GM23248 (cell line): ENCODE data around the gene RRAS. TPM values are rescaled to one million over a fixed set of nuclear protein-coding genes. Genes with fewer than 3 reads are reported as not detected.

Experiments used
- DNase-seq: peaks from one replicate; pipeline ENCODE4 v3.0.0-alpha.2; 2015
- H2AFZ ChIP-seq: fragments of 200-600 bp; sonication (generic); 2 replicates; pipeline ENCODE4 v1.6.1; 2016; ENCODE audit warnings: antibody characterized with exemption
- H3F3A ChIP-seq: fragments of 200-600 bp; sonication (generic); 2 replicates; pipeline ENCODE4 v1.6.1; 2016; ENCODE audit warnings: mild to moderate bottlenecking, antibody characterized with exemption, mixed run types; ENCODE audit not compliant: insufficient read depth
- H3K27ac ChIP-seq: fragments of 200-600 bp; sonication (generic); 2 replicates; pipeline ENCODE4 v1.5.1; 2016; ENCODE audit warnings: mild to moderate bottlenecking
- H3K27me3 ChIP-seq: fragments of 200-600 bp; sonication (generic); replicated peaks from 2 replicates; pipeline ENCODE4 v1.6.1; 2016; ENCODE audit warnings: mild to moderate bottlenecking; ENCODE audit not compliant: insufficient read depth
- H3K36me3 ChIP-seq: fragments of 200-600 bp; sonication (generic); 2 replicates; pipeline ENCODE4 v1.6.1; 2016; ENCODE audit warnings: low read depth, mild to moderate bottlenecking
- H3K4me1 ChIP-seq: fragments of 200-600 bp; sonication (generic); 2 replicates; pipeline ENCODE4 v1.6.1; 2016; ENCODE audit warnings: mild to moderate bottlenecking; ENCODE audit not compliant: insufficient read depth
- H3K4me2 ChIP-seq: fragments of 200-600 bp; sonication (generic); one replicate; pipeline ENCODE4 v1.6.1; 2016; ENCODE audit warnings: mild to moderate bottlenecking; ENCODE audit not compliant: unreplicated experiment
- H3K4me3 ChIP-seq: fragments of 200-600 bp; sonication (generic); 2 replicates; pipeline ENCODE4 v1.5.1; 2016; ENCODE audit warnings: mild to moderate bottlenecking
- H3K79me2 ChIP-seq: fragments of 200-600 bp; sonication (generic); 2 replicates; pipeline ENCODE4 v1.6.1; 2016; ENCODE audit warnings: mild to moderate bottlenecking; ENCODE audit not compliant: insufficient read depth
- H3K9ac ChIP-seq: fragments of 200-600 bp; sonication (generic); 2 replicates; pipeline ENCODE4 v1.6.1; 2016; ENCODE audit warnings: mild to moderate bottlenecking
- H3K9me2 ChIP-seq: fragments of 200-600 bp; sonication (generic); 2 replicates; pipeline ENCODE4 v1.6.1; 2016; ENCODE audit warnings: mixed run types, mild to moderate bottlenecking, moderate library complexity; ENCODE audit not compliant: insufficient read depth
- H3K9me3 ChIP-seq: fragments of 200-600 bp; sonication (generic); one replicate; pipeline ENCODE4 v1.6.1; 2017; ENCODE audit warnings: low read depth
- H4K20me1 ChIP-seq: fragments of 200-600 bp; sonication (generic); 2 replicates; pipeline ENCODE4 v1.6.0; 2016; ENCODE audit not compliant: insufficient read depth
- EZH2 ChIP-seq: fragments of 200-600 bp; sonication (generic); IDR thresholded peaks from 2 replicates; pipeline ENCODE4 v1.6.1; 2018; ENCODE audit warnings: antibody characterized with exemption, mild to moderate bottlenecking; ENCODE audit not compliant: insufficient read depth, poor library complexity, severe bottlenecking
- EZH2phosphoT487 ChIP-seq: fragments of 200-600 bp; sonication (generic); IDR thresholded peaks from 2 replicates; pipeline ENCODE4 v1.6.1; 2018; ENCODE audit warnings: antibody characterized with exemption, moderate library complexity, mild to moderate bottlenecking, low read depth; ENCODE audit not compliant: insufficient read depth
- WGBS, 2 experiments: methylation state at CpG; one replicate each; pipeline ENCODE4 v1.1.6; 2015 to 2017; ENCODE audit warnings: low lambda C conversion rate in 2 of 2, low coverage in 1 of 2; ENCODE audit errors: missing lambda C conversion rate in 2 of 2; 5-methylcytosine and 5-hydroxymethylcytosine counted together
- in situ Hi-C: fragments of 300-500 bp; cut with MboI; formaldehyde crosslinking; loops from 2 replicates; pipeline ENCODE4 v1.15.0; 2020
- polyA plus RNA-seq: library from polyadenylated mRNA; unstranded; fragments of >200 nt; fragmentation: Nextera tagmentation; extraction: Ambion mirVana; gene quantifications from 2 replicates; pipeline ENCODE4 v1.2.1, GENCODE V29; 2016
- total RNA-seq: library from RNA; depleted of rRNA; stranded (reverse); fragments of >200 nt; shearing (Covaris generic); gene quantifications from 2 replicates; pipeline ENCODE4 v1.2.3, GENCODE V29; 2014

Gene RRAS
- total and polyA plus RNA-seq, 2 experiments from 2014 or later = 116 to 337 TPM

GRCh38 chr19:49645592-49645991 lies 5.6 kb upstream of the RRAS start:
- Histone ChIP-seq H3K9ac (no peak overlapping the region), H3K9me3 (no peaks in the 10 kb centered on the region), H3K27me3 (no peaks in the 10 kb centered on the region), H3K27ac (no peak overlapping the region), H4K20me1 (no peaks in the 10 kb centered on the region), H3F3A (peaks cover 8% of the 10 kb centered on the region), H3K4me1 (peaks cover 14% of the 10 kb centered on the region), H3K4me3 (no peak overlapping the region), H3K36me3 (no peaks in the 10 kb centered on the region), H3K9me2 (no peaks in the 10 kb centered on the region), H3K4me2 (no peak overlapping the region), H3K79me2 (peaks cover 81% of the 10 kb centered on the region), H2AFZ (no peak overlapping the region)
- DNase-seq = no peak
- in situ Hi-C loops = no loop called here
- WGBS, 2 experiments = 87 to 94% methylated on average over 11 of the region's 11 CpGs
- no peak for TF ChIP-seq EZH2phosphoT487
- no peak for TF ChIP-seq EZH2

- H3K9me2 ChIP-seq = no peaks in the 10 kb centered on the region
- no peak for TF ChIP-seq EZH2phosphoT487
- no peak for TF ChIP-seq EZH2
- 55 to 61% methylated on average over 2 of the region's 2 CpGs for WGBS, 2 experiments
- H3K27ac ChIP-seq = peak overlapping the region; percentile 82; the same call in 1 of the 2 replicates
- no peak overlapping the region for H2AFZ ChIP-seq
- peaks cover 77% of the 10 kb centered on the region for H3K79me2 ChIP-seq
- H3F3A ChIP-seq = peaks cover 8% of the 10 kb centered on the region
- H3K27me3 ChIP-seq = no peaks in the 10 kb centered on the region
- no peaks in the 10 kb centered on the region for H3K9me3 ChIP-seq
- H3K9ac ChIP-seq = peak overlapping the region; percentile 99
- peaks cover 14% of the 10 kb centered on the region for H3K4me1 ChIP-seq
- no peaks in the 10 kb centered on the region for H3K36me3 ChIP-seq
- in situ Hi-C loops = no loop called here
- H3K4me2 ChIP-seq = peak overlapping the region; percentile 92
- DNase-seq = peak; percentile 35
- peak overlapping the region; percentile 95 for H3K4me3 ChIP-seq
- H4K20me1 ChIP-seq = no peaks in the 10 kb centered on the region
Measured at GRCh38 chr19:49643466-49643865, 3.5 kb upstream of the RRAS start.

- Histone ChIP-seq H4K20me1 (no peaks in the 10 kb centered on the region), H3K4me3 (peak overlapping the region; percentile 95), H3K4me2 (peak overlapping the region; percentile 92), H2AFZ (peak overlapping the region; percentile 67), H3K27ac (peak overlapping the region; percentile 82), H3K9me2 (no peaks in the 10 kb centered on the region), H3K4me1 (peaks cover 14% of the 10 kb centered on the region), H3K9me3 (no peaks in the 10 kb centered on the region), H3K9ac (peak overlapping the region; percentile 99), H3K79me2 (peaks cover 76% of the 10 kb centered on the region), H3K27me3 (no peaks in the 10 kb centered on the region), H3F3A (peaks cover 8% of the 10 kb centered on the region), H3K36me3 (no peaks in the 10 kb centered on the region)
- in situ Hi-C loops = no loop called here
- no peak for DNase-seq
- 1 to 2% methylated on average over 5 of the region's 5 CpGs for WGBS, 2 experiments
- TF ChIP-seq EZH2phosphoT487 = no peak
- no peak for TF ChIP-seq EZH2
Measured at GRCh38 chr19:49642492-49643035, 2.6 kb upstream of the RRAS start.

GRCh38 chr19:49641688-49642491 lies 1.9 kb upstream of the RRAS start, which contains the start of gene SCAF1:
Gene SCAF1, plus strand, starts transcription at chr19:49642209. Its CDS starts 2,818 bp downstream, at chr19:49645027.
- no peaks in the 10 kb centered on the region for H3K9me2 ChIP-seq
- DNase-seq = peak; percentile 100

More at GRCh38 chr19:49641688-49642491, 1.9 kb upstream of the RRAS start, which contains the start of gene SCAF1:
- H2AFZ ChIP-seq = peak within 1 kb of the TSS; percentile 67
- no peaks in the 10 kb centered on the region for H3K27me3 ChIP-seq
- H3K9ac ChIP-seq = peak within 1 kb of the TSS; percentile 99
- peaks cover 14% of the 10 kb centered on the region for H3K4me1 ChIP-seq
- peak within 1 kb of the TSS; percentile 95 for H3K4me3 ChIP-seq
- no peak for TF ChIP-seq EZH2
- TF ChIP-seq EZH2phosphoT487 = no peak
- no peaks in the 10 kb centered on the region for H4K20me1 ChIP-seq
- H3K9me3 ChIP-seq = no peaks in the 10 kb centered on the region
- in situ Hi-C loops = no loop called here
- H3K36me3 ChIP-seq = no peaks in the 10 kb centered on the region
- 0 to 2% methylated on average over 41 to 64 of the region's 87 CpGs for WGBS, 2 experiments
- peak within 1 kb of the TSS; percentile 100 for H3K27ac ChIP-seq
- H3K4me2 ChIP-seq = peak within 1 kb of the TSS; percentile 96
- H3K79me2 ChIP-seq = peaks cover 72% of the 10 kb centered on the region
- peaks cover 8% of the 10 kb centered on the region for H3F3A ChIP-seq
